GOT3 (cell line): Measurements from ENCODE around the gene FANCI.

Experiments used
- DNase-seq: peaks from one replicate; lab custom pipeline; 2025; ENCODE audit warnings: mixed read lengths; lab: John Stamatoyannopoulos, UW

The FANCI gene

DNA sequence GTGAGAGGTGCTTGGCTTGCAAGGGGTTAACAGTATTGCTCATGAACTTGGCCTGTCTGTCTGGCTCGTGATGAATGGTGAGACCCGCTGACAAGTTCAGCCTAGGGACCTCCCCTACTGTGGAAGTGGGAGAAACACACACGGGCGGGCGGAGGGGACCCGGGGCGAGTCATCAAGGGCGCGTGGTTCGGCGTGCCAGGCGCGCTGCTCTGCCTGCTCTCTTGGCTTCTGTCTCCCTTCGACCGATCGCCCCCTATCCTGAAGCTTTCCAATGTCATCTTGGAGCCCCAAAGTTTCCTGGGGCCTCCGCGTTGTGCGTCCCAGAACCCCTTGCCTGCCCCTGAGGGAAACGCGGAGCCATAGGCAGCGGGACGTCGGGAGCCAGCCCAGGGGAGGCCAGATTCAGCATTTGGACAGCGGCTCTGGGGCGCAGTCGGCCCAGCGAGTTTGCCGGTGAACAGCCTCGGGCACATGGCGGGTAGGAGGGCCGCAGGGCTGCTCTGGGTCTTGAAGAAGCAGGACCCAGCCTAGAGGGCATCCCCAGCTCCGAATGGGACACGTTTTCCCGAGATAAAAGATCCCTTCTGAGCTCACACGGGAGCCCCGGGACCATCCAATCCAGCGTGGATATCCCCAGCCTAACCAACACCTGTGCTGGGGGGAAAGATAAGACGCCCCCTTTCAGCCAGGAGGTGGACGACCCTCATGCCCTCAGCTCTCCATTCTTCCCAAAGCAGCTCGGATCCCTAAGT lies 117.8 kb downstream of the FANCI start:
- peak; percentile 12 for DNase-seq

DNA sequence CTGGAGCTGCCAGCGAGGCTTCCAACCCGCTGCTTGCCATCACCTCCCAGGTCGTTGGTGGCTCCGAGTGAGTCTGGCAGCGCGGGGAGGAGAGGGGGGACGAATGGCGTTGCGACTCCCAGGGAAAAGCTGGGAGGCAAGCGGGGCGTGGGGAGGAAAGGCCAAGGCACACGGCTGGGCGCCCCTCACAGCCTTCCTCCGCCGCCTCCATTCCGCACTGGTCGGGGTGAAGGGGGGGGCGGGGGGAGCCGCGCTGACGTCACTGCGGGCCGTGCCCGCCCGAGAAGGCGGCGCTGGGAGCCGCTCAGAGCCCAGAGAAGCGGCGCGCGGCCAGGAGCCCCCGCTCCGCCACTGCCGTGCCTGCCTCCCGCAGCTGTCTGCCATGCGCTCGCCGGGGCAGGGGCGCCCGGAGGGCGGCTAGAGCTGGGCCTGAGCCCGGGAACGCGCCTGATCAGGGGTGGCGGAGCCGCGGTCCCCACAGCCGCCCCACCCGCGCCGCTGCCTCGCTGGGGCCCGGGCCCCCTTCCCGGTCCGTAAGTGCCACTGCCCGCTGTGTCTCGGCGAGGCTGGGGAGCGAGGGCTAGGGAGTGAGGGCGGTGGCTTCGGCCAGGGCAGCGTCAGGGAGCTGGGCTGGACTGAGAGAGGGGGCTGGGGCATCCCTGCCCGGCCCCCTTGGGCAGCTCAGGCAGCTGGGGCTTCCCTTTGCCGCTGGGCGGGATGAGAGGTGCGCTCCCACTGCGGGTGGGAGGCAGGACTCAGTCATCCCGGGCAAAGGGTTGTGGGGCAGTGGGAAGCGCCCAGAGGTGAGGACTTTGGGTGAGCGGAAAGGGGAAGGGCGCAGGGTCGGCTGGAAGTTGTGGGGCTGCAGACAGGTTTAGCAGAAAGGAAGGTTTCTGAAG lies 118.7 kb downstream of the FANCI start:
- DNase-seq: no peak

DNA sequence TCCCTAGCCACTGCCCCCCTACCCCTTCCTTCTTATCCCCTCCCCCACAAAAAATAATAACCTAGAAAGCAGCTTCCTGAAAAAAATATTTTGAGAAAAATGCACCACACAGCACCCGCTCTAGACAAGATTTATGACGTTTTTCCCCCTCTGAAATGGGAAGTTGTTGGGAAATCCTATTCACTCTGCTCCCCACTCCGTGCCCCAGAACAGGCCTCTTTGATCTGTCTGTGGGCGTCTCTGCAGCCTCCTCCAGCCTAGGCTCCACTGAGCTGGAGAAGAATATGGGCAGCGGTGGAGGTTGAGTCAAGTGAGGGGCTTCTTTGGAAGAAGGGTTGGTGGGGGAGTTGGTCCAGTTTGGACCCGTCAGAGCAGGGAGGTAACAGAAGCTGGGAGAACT lies 119.4 kb downstream of the FANCI start:
- DNase-seq: no peak

DNA sequence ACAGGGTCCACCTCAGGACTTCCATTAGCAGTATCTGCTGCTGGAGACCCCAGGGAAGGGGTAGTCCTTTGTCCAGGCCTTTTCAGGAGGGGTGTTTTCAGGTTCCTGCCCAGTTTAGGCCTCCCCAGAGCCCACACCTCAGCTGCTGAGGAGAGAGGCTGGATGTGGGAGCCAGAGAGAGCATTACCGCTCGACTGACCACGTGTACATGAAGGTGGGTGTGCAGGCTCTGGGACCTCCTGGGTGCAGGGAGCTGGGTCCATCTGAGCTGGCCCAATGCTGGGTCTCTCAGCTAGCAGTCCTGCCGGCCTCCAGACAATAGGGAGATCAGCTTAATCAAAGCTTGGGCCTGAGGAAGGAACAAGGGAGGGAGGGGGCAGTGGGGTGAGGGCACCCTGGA lies 120.0 kb downstream of the FANCI start:
- no peak for DNase-seq

DNA sequence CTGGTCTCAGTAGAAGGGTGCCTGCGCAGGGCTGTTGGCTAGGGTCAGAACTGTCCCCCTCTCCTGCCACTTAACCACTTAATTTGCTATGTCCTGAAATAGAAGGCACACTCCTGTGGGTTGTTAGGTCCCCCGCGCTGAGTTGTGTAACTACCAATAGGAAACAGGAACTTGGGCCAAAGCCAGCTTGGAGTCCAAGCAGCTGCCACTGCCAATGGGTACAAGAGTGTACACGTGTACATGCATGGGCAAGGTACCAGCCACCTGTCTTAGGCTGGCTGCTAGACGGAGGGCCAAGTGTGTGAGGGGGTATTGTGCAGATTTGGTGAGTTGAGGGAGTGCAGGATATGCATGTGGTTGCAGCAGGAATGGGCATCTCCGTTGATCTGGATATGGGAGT lies 120.6 kb downstream of the FANCI start:
- DNase-seq: no peak

DNA sequence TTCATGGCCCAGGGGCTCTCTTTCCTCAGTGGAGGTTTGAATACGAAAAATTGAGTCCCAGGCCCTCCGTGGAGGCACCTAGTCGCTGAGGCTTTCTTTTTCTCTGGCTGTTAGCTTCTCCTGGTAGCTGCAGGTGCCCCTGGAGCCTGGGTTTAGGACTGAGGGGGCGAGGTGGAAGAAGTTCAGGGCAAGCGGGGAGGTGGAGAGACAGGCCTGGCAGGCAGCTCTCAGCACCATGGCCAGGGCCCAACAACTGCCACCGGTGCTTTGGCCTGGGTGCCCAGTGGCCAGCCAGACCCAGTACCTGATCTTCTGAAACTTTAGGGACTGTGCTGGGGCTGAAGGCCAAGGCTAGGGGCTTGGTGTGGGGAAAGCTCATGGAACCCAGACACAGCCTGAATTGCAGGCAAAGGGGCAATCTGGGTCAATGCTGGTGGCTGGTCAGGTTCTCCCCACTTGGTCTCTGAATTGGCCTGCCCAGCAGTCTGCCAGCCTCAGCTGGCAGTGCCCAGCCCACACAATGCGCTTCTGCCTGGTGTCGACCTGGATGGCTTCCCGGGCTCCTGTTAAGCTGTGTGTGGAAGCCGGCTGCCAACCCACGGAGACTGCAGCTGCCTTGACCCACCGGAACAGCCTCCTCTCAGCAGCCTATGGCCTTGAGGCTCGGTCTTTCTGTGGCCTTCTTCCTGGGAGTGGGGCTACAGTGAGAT lies 121.1 kb downstream of the FANCI start:
- no peak for DNase-seq

DNA sequence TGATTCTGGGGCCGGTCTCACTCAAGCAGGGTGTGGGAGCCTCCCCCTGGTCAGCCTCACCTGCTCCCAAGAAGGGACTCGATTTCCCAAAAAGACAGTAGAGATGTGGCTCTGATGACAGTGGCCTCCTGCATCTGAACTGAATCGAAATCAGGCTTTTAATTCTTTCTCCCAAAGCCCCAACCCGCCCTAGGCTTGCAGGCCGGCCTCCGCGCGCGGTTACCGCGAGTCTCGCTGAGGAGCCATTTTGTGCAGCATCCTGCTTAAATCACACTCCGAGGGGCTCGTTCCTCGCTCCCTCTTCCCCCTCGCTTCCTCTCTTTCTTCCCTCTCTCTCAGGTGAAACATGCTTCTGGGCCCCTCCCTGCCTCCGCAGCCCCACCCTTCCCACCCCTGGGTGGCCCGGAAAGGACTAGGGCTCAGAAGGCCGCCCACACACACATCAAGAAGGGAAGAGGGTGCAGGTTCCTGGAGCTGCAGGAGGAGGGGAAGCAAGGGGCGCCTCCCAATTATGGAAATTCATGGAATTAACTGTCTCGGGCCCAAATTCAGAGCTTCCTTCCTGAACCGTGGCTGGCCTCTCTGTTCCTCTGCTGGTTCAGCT lies 121.8 kb downstream of the FANCI start:
- DNase-seq: no peak
